Neural progenitor cell (in vitro differentiated cells): Measurements from ENCODE around the gene POC1A. TPM values are rescaled to one million over a fixed set of nuclear protein-coding genes. Genes with fewer than 3 reads are reported as not detected.

Source experiments
- DNase-seq: peaks from one replicate; pipeline ENCODE4 v3.0.0-alpha.2; 2016; ENCODE audit warnings: low spot score
- H2AFZ ChIP-seq: fragments of 200-600 bp; sonication (generic); replicated peaks from 2 replicates; pipeline ENCODE4 v1.6.1; 2016; ENCODE audit warnings: antibody characterized with exemption
- H3F3A ChIP-seq: fragments of 200-600 bp; sonication (generic); 2 replicates; pipeline ENCODE4 v1.6.1; 2016; ENCODE audit warnings: antibody characterized with exemption, low read depth
- H3K27ac ChIP-seq: fragments of 200-600 bp; sonication (generic); 2 replicates; pipeline ENCODE4 v1.5.1; 2016; ENCODE audit warnings: mild to moderate bottlenecking
- H3K27me3 ChIP-seq: fragments of 200-600 bp; sonication (generic); 2 replicates; pipeline ENCODE4 v1.6.1; 2016; ENCODE audit warnings: mild to moderate bottlenecking, moderate library complexity
- H3K36me3 ChIP-seq: fragments of 200-600 bp; sonication (generic); 2 replicates; pipeline ENCODE4 v1.5.1; 2016
- H3K4me1 ChIP-seq: fragments of 200-600 bp; sonication (generic); 2 replicates; pipeline ENCODE4 v1.6.1; 2016; ENCODE audit warnings: mixed run types
- H3K4me2 ChIP-seq: fragments of 200-600 bp; sonication (generic); 2 replicates; pipeline ENCODE4 v1.6.1; 2016
- H3K4me3 ChIP-seq: fragments of 200-600 bp; sonication (generic); 2 replicates; pipeline ENCODE4 v1.5.1; 2016
- H3K79me2 ChIP-seq: fragments of 200-600 bp; sonication (generic); 2 replicates; pipeline ENCODE4 v1.6.1; 2016; ENCODE audit warnings: low read depth
- H3K9ac ChIP-seq: fragments of 200-600 bp; sonication (generic); 2 replicates; pipeline ENCODE4 v1.6.1; 2016
- H3K9me3 ChIP-seq: fragments of 200-600 bp; sonication (generic); 2 replicates; pipeline ENCODE4 v1.5.1; 2016; ENCODE audit warnings: low read depth
- H4K20me1 ChIP-seq: fragments of 200-600 bp; sonication (generic); 2 replicates; pipeline ENCODE4 v1.6.1; 2016; ENCODE audit warnings: low read depth
- H3K27ac Mint-ChIP-seq: 3 replicates; pipeline ENCODE4 v1.8.0; 2021; ENCODE audit warnings: mixed read lengths
- H3K27me3 Mint-ChIP-seq: 2 replicates; pipeline ENCODE4 v1.8.0; 2022; ENCODE audit warnings: low read depth, mild to moderate bottlenecking, inconsistent platforms, moderate library complexity, mixed read lengths; ENCODE audit not compliant: insufficient read depth
- H3K36me3 Mint-ChIP-seq: 3 replicates; pipeline ENCODE4 v1.8.0; 2021; ENCODE audit warnings: mixed read lengths
- H3K4me1 Mint-ChIP-seq: 3 replicates; pipeline ENCODE4 v1.8.0; 2021; ENCODE audit warnings: mixed read lengths
- H3K4me3 Mint-ChIP-seq: 3 replicates; pipeline ENCODE4 v1.8.0; 2021; ENCODE audit warnings: mild to moderate bottlenecking, moderate library complexity, mixed read lengths
- H3K9me3 Mint-ChIP-seq: 3 replicates; pipeline ENCODE4 v1.8.0; 2020; ENCODE audit warnings: mixed read lengths
- EZH2 ChIP-seq: fragments of 200-600 bp; sonication (generic); IDR thresholded peaks from 2 replicates; pipeline ENCODE4 v1.6.1; 2017; ENCODE audit warnings: antibody characterized with exemption, mild to moderate bottlenecking, moderate library complexity
- EZH2phosphoT487 ChIP-seq: fragments of 200-600 bp; sonication (generic); IDR thresholded peaks from 2 replicates; pipeline ENCODE4 v1.6.1; 2017; ENCODE audit warnings: antibody characterized with exemption
- total RNA-seq: library from RNA; depleted of rRNA; stranded (reverse); fragments of >200 nt; gene quantifications from 2 replicates; pipeline ENCODE4 v1.2.3, GENCODE V29; 2015; ENCODE audit warnings: low replicate concordance
- TF ChIP-seq, protein P1 (sequence below): fragments of 200-600 bp; sonication (generic); IDR thresholded peaks from 2 replicates; pipeline ENCODE4 v1.5.1; 2017; ENCODE audit warnings: antibody characterized with exemption, mild to moderate bottlenecking

Gene POC1A
- total RNA-seq, 1 donor from 2014 or later = 10.3 TPM

DNA sequence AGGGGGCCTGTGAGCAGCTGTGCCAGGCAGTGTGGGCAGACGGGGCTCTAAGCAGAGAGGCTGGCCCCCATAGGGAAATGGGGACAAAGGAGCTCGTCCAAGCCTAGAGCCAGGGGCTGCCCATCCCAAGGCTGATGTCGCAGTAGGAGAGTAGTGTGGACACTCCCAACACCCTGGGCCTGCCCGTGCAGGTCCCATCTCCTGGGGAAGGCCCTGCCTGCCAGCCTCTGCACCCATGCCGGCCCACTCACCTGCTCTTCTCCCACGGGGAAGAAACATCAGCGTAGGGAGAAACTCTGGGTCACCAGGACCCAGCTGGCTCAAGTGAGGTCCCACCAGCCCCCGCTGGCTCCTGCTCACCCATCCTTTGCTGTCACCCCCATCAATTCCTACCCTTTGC is 87.2 kb downstream of the POC1A start:
- peaks cover 10% of the 10 kb centered on the region for H3K27me3 Mint-ChIP-seq
- H3K27ac ChIP-seq = no peak overlapping the region
- no peaks in the 10 kb centered on the region for H3K9me3 ChIP-seq
- H3K27me3 ChIP-seq = no peaks in the 10 kb centered on the region
- H3K27ac Mint-ChIP-seq = no peak overlapping the region
- no peak overlapping the region for H3K9ac ChIP-seq
- H3K4me3 ChIP-seq = no peak overlapping the region
- H3K36me3 Mint-ChIP-seq = no peaks in the 10 kb centered on the region
- H4K20me1 ChIP-seq = no peaks in the 10 kb centered on the region
- TF ChIP-seq EZH2phosphoT487 (no peak), EZH2 (no peak)
- TF ChIP-seq, protein P1, sequence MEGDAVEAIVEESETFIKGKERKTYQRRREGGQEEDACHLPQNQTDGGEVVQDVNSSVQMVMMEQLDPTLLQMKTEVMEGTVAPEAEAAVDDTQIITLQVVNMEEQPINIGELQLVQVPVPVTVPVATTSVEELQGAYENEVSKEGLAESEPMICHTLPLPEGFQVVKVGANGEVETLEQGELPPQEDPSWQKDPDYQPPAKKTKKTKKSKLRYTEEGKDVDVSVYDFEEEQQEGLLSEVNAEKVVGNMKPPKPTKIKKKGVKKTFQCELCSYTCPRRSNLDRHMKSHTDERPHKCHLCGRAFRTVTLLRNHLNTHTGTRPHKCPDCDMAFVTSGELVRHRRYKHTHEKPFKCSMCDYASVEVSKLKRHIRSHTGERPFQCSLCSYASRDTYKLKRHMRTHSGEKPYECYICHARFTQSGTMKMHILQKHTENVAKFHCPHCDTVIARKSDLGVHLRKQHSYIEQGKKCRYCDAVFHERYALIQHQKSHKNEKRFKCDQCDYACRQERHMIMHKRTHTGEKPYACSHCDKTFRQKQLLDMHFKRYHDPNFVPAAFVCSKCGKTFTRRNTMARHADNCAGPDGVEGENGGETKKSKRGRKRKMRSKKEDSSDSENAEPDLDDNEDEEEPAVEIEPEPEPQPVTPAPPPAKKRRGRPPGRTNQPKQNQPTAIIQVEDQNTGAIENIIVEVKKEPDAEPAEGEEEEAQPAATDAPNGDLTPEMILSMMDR = no peak
- peaks cover 3% of the 10 kb centered on the region for H3K4me1 Mint-ChIP-seq
- no peak overlapping the region for H3K4me2 ChIP-seq
- no peak overlapping the region for H2AFZ ChIP-seq
- no peak overlapping the region for H3K4me3 Mint-ChIP-seq
- no peaks in the 10 kb centered on the region for H3K9me3 Mint-ChIP-seq
- DNase-seq = no peak
- H3K4me1 ChIP-seq = peaks cover 12% of the 10 kb centered on the region
- H3F3A ChIP-seq = no peaks in the 10 kb centered on the region
- H3K79me2 ChIP-seq = no peaks in the 10 kb centered on the region
- no peaks in the 10 kb centered on the region for H3K36me3 ChIP-seq

DNA sequence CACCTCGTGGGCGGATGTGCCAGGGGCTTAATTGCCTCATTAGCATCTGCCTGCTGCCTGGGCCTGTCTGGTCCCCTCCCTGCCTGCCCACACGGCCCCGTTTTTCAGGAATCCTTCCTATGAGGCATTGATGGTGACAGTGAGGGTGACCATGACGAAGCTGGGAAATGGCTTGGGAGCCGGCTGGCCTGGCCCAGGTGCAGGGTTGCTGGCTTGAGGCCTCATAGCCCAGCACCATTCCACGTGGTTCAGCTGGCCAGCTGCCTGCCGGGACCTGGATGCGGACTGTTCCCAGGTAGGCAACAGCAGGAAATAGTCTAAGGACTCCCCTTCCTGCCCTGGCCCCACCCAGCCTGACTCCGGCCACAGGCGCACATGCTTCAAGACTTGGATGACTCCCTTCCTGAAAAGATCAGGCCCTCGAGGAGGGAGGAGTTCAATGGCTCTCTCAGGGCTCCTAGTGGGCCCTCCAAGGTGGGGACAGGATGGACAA is 88.9 kb downstream of the POC1A start:
- no peaks in the 10 kb centered on the region for H3F3A ChIP-seq
- TF ChIP-seq EZH2phosphoT487 (no peak), EZH2 (no peak)
- TF ChIP-seq, protein P1 = no peak
- H3K36me3 Mint-ChIP-seq = no peaks in the 10 kb centered on the region
- no peak overlapping the region for H2AFZ ChIP-seq
- H3K27me3 Mint-ChIP-seq = peaks cover 6% of the 10 kb centered on the region
- H3K9me3 Mint-ChIP-seq = no peaks in the 10 kb centered on the region
- no peaks in the 10 kb centered on the region for H3K9me3 ChIP-seq
- H3K4me3 ChIP-seq = no peak overlapping the region
- no peak overlapping the region for H3K27ac Mint-ChIP-seq
- H3K4me1 ChIP-seq = peaks cover 12% of the 10 kb centered on the region
- H4K20me1 ChIP-seq = no peaks in the 10 kb centered on the region
- no peak overlapping the region for H3K27ac ChIP-seq
- H3K4me2 ChIP-seq = no peak overlapping the region
- no peak overlapping the region for H3K9ac ChIP-seq
- no peak overlapping the region for H3K4me3 Mint-ChIP-seq
- peaks cover 7% of the 10 kb centered on the region for H3K4me1 Mint-ChIP-seq
- DNase-seq = no peak
- no peaks in the 10 kb centered on the region for H3K27me3 ChIP-seq
- no peaks in the 10 kb centered on the region for H3K79me2 ChIP-seq
- no peaks in the 10 kb centered on the region for H3K36me3 ChIP-seq

DNA sequence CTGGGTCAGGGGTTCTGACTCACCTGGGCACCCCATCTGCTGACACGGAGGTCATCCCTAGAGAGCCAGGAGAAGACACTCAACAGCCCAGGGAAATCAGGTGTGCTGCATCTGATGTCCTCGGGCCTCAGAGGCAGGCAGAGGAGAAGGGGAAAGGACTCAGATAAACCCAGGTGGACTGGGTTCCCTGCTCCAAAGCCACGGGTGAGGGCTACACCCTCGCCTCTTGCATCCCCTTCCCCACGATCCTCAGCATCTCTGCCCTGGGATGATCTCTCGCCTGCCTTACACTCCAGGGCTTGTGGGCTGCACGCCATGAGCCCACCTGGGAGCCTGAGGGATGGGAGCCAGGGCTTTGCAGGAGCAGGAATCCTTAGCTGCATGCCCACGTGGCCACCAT is 89.7 kb downstream of the POC1A start:
- DNase-seq = no peak
- no peaks in the 10 kb centered on the region for H3K9me3 ChIP-seq
- no peaks in the 10 kb centered on the region for H4K20me1 ChIP-seq
- no peak overlapping the region for H3K27ac Mint-ChIP-seq
- no peaks in the 10 kb centered on the region for H3F3A ChIP-seq
- no peaks in the 10 kb centered on the region for H3K79me2 ChIP-seq
- H3K4me3 ChIP-seq = no peak overlapping the region
- no peaks in the 10 kb centered on the region for H3K27me3 ChIP-seq
- no peaks in the 10 kb centered on the region for H3K9me3 Mint-ChIP-seq
- peaks cover 6% of the 10 kb centered on the region for H3K27me3 Mint-ChIP-seq
- no peak overlapping the region for H3K27ac ChIP-seq
- H3K4me1 ChIP-seq = peaks cover 12% of the 10 kb centered on the region
- peaks cover 7% of the 10 kb centered on the region for H3K4me1 Mint-ChIP-seq
- no peaks in the 10 kb centered on the region for H3K36me3 Mint-ChIP-seq
- no peaks in the 10 kb centered on the region for H3K36me3 ChIP-seq
- TF ChIP-seq EZH2phosphoT487 (no peak), EZH2 (no peak)
- TF ChIP-seq, protein P1 = no peak
- H3K4me3 Mint-ChIP-seq = no peak overlapping the region
- no peak overlapping the region for H3K9ac ChIP-seq
- H3K4me2 ChIP-seq = no peak overlapping the region
- H2AFZ ChIP-seq = no peak overlapping the region
